HG02981 (cell line): ENCODE measurements around the gene BCOR.

Experiments
- ATAC-seq: cut with Tn5 transposase; IDR thresholded peaks from one replicate; pipeline ENCODE4 v1.9.1; 2021; ENCODE audit warnings: mild to moderate bottlenecking, moderate library complexity; ENCODE audit not compliant: unreplicated experiment

BCOR gene

GRCh38 chrX:40035726-40036125 lies 62.0 kb downstream of the BCOR start:
- no peak for ATAC-seq

DNA sequence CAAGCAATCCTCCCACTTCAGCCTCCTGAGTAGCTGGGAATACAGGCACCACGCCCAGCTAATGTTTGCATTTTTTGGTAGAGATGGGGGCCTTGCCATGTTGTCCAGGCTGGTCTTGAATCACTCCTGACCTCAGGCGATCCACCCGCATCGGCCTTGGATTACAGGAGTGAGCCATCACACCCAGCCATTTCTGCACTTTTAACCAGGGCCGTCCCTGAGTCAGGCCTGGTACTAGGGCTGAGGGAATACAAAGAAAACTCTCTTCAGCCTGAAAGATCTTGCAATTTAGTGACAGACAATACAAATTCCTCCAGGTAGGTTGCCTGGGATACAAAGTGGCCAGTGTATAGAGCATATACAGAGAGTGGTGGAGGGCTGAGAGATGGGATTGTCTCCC lies 65.8 kb downstream of the BCOR start:
- ATAC-seq = no peak

DNA sequence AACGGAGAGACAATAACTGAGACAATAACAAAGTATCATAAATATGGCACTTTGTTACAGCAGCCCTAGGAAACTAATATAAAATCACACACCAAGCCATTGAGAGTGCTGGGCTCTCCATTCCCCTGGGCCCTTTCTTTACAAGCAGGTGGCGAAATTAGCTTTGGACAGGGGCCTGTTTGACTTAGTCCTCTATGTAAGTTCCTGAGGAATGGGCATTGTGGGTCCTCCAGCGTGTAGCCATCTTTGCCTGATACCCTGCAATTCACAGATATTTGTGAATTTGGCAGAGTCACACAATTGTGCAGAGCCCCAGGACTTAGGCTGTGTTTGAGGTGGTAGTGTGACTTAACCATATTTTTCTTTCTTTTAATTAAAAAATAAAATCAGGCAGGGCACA lies 67.6 kb downstream of the BCOR start:
- no peak for ATAC-seq

DNA sequence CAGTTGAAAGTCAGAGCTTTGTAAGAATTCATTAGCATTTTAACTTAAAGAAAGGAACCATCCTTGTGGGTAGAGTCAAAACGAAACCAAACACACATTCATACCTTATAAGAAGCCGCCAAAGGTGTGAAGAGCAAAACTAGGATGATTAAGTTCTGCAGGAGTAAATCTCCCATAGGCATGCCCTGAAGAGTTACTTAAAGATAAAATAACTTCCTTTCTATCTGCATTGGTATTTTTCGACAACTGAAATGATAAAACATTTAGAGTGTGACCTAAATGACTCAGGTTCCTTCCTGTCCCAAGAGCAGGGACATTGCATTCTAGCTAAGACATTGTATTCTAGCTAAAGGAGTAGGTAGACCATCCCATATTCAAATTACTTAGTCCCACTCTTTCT lies 75.3 kb downstream of the BCOR start:
- ATAC-seq = no peak

DNA sequence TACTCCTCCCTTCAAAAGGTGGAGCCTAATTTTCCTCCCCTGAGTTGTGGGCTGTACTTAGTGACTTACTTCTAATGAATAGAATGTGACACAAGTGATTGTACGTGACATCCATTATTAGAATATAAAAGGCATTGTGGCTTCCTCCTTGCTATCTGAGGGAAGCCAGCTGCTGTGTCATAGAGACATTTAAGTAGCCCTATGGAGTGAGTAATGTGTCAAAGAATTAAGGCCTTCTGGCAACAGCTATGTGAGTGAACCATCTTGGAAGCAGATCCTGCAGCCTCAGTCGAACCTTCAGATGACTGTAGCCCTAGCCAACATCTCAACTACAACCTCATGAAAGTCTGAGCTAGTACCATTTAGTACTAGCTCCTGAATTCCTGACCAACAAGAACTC lies 76.1 kb downstream of the BCOR start:
- ATAC-seq = no peak

- ATAC-seq = no peak
These were observed 78.2 kb downstream of the BCOR start for GRCh38 chrX:40019541-40019940.

- no peak for ATAC-seq
These were observed 79.7 kb downstream of the BCOR start for GRCh38 chrX:40018041-40018440.

GRCh38 chrX:40016749-40017148 lies 81.0 kb downstream of the BCOR start:
- ATAC-seq = no peak

DNA sequence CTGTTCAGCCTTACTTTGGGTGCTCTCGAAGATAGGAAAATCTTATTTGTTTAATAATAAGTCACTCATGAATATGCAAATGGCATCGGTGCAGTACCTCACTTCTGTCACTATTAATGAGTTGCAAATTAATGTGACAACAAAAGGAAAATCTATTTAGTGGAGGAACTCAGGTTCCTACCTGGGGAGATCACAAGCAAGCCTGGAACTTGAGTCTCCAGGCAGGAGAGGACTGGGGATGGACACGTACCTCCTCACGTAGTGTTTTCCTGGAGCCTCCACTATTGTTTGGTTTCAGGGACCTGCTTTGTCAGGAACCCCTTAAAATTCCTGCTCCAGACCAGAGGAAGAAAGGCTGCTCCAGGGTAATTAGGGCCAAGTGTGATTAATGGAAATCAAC lies 82.1 kb downstream of the BCOR start:
- ATAC-seq = no peak

GRCh38 chrX:40013266-40014195 lies 84.2 kb downstream of the BCOR start:
- no peak for ATAC-seq

GRCh38 chrX:40012868-40013265 lies 84.9 kb downstream of the BCOR start:
- no peak for ATAC-seq

DNA sequence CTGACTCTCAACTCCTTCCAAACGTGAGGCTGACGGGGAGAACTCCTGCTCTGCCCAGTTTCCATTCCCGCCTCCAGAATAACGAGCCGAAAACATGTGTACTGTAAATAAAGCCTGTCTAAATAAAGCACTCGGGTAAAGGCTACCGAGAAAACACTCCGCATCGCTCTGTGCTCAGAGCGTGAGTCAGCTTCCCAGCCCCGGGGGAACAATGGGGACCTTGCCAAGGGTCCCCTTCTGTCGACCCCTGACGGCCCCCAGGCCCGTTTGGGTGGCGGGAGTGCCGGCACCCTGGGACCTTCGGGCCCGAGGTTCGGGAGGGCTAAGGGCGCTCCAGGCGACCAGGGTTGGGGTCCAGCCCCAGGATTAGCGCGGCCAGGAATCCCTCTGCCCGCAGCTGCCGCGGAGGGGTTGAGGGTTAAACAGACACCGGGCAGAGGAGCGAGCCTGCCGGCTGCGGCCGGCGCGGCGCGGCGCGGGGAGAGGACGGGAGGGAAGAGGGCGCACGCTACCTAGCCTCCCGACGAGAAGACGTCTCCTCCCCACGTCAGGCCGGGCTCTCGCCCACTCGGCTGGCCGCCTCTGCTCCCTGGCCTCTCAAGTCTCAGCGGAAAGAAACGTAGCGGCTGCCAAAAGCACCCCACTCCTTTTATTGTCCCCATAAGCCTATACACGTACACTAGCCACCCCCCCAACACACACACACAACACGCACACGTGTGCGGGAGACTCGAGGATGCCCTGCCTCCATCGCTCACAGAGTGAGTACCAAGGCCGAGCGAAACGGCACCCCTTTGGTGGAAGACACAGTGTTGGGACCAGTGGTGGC lies 85.5 kb downstream of the BCOR start:
- ATAC-seq = no peak

GRCh38 chrX:40011322-40012038 lies 86.3 kb downstream of the BCOR start:
- ATAC-seq = no peak

DNA sequence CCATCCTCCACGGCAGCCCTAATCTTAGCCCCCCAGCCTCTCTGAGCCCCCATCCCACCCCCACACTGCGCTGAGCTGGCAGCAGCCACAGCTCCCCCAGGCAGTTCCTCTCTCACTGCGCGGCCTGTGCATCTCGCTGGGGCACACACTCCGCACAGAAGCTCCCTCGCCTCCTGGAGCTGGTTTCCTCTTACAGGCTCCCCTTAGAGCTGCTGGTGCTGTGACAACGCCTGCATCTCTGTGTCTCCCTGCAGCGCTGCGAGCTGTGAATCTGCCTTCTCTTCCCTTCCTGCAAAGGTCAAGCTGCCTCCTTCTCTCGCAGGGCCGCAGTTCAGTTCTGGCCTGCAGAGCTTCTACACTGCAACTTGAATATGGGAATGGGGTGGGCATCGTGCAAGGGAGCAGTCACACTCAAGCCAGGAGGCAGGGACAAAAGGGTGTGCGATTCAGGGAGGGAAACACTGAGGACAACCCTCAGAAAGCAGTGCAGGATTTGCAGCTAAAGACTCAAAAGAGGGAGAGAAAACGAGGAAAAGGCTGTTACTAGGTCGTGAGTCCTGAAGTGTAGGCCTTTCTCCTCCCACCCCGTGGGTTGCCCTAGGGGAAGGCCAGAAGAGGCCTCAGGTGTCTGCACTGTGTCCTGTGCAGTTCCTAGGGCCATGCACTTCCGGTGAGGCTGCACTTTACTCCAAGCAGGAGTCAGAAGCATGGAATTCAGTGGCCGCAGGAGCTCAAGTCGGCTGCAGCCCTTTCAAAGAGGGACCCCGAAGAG lies 87.0 kb downstream of the BCOR start:
- no peak for ATAC-seq

DNA sequence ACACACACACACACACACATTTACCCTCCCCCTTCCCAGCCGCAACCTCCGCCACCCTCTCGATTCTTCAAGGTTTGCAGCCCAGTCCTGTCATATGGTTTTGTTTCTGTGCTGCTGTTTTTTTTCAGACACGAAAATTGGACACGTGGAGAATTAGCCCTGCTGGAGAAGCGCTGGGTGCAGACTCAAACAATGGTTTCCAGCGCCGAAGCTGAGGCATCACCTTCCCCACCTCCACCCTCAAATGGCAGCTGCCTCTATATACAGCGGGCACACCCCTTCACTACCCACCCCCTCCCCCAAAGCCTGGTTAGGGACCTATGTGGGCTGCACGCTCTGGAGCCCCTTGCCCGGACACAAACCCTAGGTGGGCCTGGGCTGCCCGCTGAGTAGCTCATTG lies 87.9 kb downstream of the BCOR start:
- no peak for ATAC-seq

GRCh38 chrX:40009462-40009851 lies 88.3 kb downstream of the BCOR start:
- no peak for ATAC-seq

DNA sequence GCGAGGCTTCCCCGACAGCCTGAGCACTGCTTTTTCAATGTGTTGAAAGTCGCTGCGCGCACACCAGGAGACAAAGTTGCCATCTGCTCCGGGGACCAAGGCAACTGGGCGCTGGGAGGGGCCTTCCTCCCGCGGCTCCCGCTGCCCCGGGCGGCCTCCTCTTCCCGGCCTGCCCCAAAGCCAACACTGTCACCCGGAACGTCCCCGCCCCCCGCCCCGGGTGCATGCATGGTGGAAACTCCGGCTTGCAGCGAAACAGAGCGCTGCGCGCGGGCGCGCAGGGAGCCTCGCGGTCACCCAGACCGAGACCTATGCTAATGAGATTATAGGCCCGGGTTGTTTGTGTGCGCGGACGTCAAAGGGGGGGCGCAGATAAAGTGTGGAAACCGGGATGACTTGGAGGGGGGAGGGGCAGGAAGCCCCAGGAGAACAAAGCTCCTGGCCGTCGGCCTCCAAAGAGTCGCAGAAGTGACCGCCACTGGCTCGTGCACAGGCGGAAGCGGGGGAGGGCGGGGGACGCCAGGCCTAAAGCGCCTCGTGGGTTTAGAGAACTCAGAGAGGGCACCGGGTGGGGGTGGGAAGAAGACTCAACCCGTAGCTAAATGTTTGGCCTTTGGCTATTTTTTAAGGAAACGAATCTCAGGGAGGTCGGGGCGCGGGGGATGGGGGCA lies 88.8 kb downstream of the BCOR start:
- no peak for ATAC-seq

GRCh38 chrX:40007756-40008705 lies 89.7 kb downstream of the BCOR start:
- ATAC-seq = no peak
